Keratinocyte (primary cell): ENCODE measurements around the gene CTXND1. TPM values are rescaled to one million over a fixed set of nuclear protein-coding genes. Genes with fewer than 3 reads are reported as not detected.
A peak's percentile ranks its signal among the peaks of the same experiment; 100 is the strongest.

ENCODE experiments used
- DNase-seq: peaks from one replicate; pipeline ENCODE4 v3.0.0-alpha.2; 2011; ENCODE audit warnings: low read depth, missing footprints, low spot score
- FAIRE-seq: peaks from 2 replicates; lab custom pipeline; 2011; peaks lifted over from hg19 to GRCh38; lab: Jason Lieb, UNC
- H2AFZ ChIP-seq: 2 replicates; pipeline ENCODE4 v1.6.0; 2012; ENCODE audit warnings: low read length, control low read depth, inconsistent platforms; ENCODE audit not compliant: control insufficient read depth
- H3K27ac ChIP-seq: 2 replicates; pipeline ENCODE4 v1.5.1; 2011; ENCODE audit warnings: low read length; ENCODE audit not compliant: control insufficient read depth, insufficient read depth
- H3K27me3 ChIP-seq: 3 replicates; pipeline ENCODE4 v1.6.0; 2011; ENCODE audit warnings: low read length; ENCODE audit not compliant: control insufficient read depth, insufficient read depth; ENCODE audit errors: extremely low read depth
- H3K36me3 ChIP-seq, 2 experiments: 2 replicates in 1 of 2; 3 replicates in 1 of 2; pipeline ENCODE4 v1.5.1; 2011; ENCODE audit warnings: low read length in 2 of 2, mild to moderate bottlenecking in 1 of 2; ENCODE audit not compliant: control insufficient read depth in 2 of 2, insufficient read depth in 2 of 2; ENCODE audit errors: extremely low read depth in 1 of 2
- H3K4me1 ChIP-seq: 3 replicates; pipeline ENCODE4 v1.5.1; 2011; ENCODE audit warnings: low read length; ENCODE audit not compliant: control insufficient read depth, insufficient read depth; ENCODE audit errors: extremely low read depth
- H3K4me2 ChIP-seq: 3 replicates; pipeline ENCODE4 v1.6.0; 2011; ENCODE audit warnings: low read depth, low read length; ENCODE audit not compliant: control insufficient read depth, insufficient read depth; ENCODE audit errors: extremely low read depth
- H3K4me3 ChIP-seq, 3 experiments: fragments of 200-600 bp in 1 of 3; sonication (generic) in 1 of 3; 2 replicates in 2 of 3; 3 replicates in 1 of 3; pipeline ENCODE4 v1.5.1; 2011 to 2016; ENCODE audit warnings: low read length in 3 of 3, mild to moderate bottlenecking in 3 of 3, control low read depth in 2 of 3, inconsistent platforms in 1 of 3, low read depth in 1 of 3, mixed read lengths in 1 of 3, mixed run types in 1 of 3, moderate library complexity in 1 of 3; ENCODE audit not compliant: control insufficient read depth in 2 of 3, insufficient read depth in 2 of 3; ENCODE audit errors: extremely low read depth in 1 of 3
- H3K79me2 ChIP-seq: 2 replicates; pipeline ENCODE4 v1.6.0; 2012; ENCODE audit warnings: low read length; ENCODE audit not compliant: control insufficient read depth, insufficient read depth
- H3K9ac ChIP-seq: 3 replicates; pipeline ENCODE4 v1.6.0; 2011; ENCODE audit warnings: low read length; ENCODE audit not compliant: control insufficient read depth, insufficient read depth; ENCODE audit errors: extremely low read depth
- H3K9me1 ChIP-seq: 3 replicates; pipeline ENCODE4 v1.6.0; 2011; ENCODE audit warnings: low read length; ENCODE audit not compliant: control insufficient read depth, insufficient read depth; ENCODE audit errors: extremely low read depth
- H3K9me3 ChIP-seq: 2 replicates; pipeline ENCODE4 v1.5.1; 2012; ENCODE audit warnings: low read depth, low read length; ENCODE audit not compliant: control insufficient read depth
- H4K20me1 ChIP-seq: 3 replicates; pipeline ENCODE4 v1.6.0; 2011; ENCODE audit warnings: low read length; ENCODE audit not compliant: control insufficient read depth, insufficient read depth; ENCODE audit errors: extremely low read depth
- EZH2 ChIP-seq: IDR thresholded peaks from one replicate; pipeline ENCODE4 v1.6.1; 2012; ENCODE audit warnings: inconsistent platforms, mild to moderate bottlenecking, low read length, moderate library complexity
- dilution Hi-C: fragments of 300-500 bp; cut with MboI; formaldehyde crosslinking; loops from one replicate; pipeline ENCODE4 v1.7.0; 2020; ENCODE audit warnings: low sequenced_read_pairs; ENCODE audit not compliant: extremely low pct_ligation_motif_present
- polyA plus RNA-seq, 5 experiments: library from polyadenylated mRNA; depleted of rRNA in 3 of 5; stranded (reverse) in 3 of 5; stranded (forward) in 1 of 5; unstranded in 1 of 5; fragments of >200 nt; gene quantifications; 1 replicate in 1 of 5; 2 replicates in 3 of 5; 3 replicates in 1 of 5; pipeline versions ENCODE4 v1.2.1 to v1.2.3, GENCODE V29; 2011 to 2012; ENCODE audit warnings: missing spikeins in 2 of 5, low read depth in 1 of 5, low replicate concordance in 1 of 5
- TF ChIP-seq, protein P1 (sequence below), 3 experiments: IDR thresholded peaks in 1 of 3; conservative IDR thresholded peaks in 1 of 3; optimal IDR thresholded peaks in 1 of 3; 2 replicates in 2 of 3; 3 replicates in 1 of 3; pipeline versions ENCODE3 to v1.5.1; 2011; ENCODE audit warnings: low read length in 3 of 3, mild to moderate bottlenecking in 3 of 3, moderate library complexity in 2 of 3, control low read depth in 1 of 3, inconsistent platforms in 1 of 3; ENCODE audit not compliant: insufficient read depth in 2 of 3; ENCODE audit errors: extremely low read depth in 1 of 3

The CTXND1 gene
- polyA plus RNA-seq, 1 donor (not counting 4 experiments of a cell fraction or from before 2014, with no cell fraction given), result not detected

DNA sequence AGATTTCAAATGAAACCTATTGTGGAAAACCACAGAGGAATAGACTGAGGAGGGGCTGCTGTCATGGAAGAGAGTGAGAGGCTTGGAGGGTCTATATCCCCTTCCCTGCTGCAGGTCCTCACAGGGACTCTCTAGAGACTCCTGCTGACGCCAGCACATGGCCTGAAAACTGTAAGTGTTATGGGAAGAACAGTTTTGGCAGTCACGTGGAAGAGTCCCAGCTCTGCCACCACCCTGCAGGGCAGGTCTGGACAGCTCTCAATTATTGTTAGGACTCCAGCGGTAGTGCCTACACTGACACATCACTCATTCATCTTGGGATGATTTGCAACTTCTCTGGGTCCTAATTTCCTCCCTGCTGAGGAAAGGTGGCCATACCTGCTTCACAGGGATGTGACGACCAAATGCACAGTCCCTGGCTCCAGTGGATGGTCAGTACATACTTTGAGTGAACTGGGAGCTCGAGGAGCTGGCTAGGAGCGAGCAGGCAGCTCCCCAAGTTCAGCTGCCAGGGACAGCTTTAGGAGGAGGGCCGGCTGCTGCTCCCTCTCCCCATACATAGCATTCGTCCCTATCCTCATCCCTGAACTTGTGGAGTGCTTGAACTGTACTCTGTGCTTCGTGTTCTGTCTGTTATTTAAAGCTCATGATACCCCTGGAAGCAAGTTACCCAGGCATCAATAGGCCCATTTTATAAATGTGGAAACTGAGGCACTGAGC is 49.2 kb downstream of the CTXND1 start:
- peak overlapping the region; percentile 94 for H2AFZ ChIP-seq
- peak overlapping the region in 1 of 3 experiments; percentile 15 for H3K4me3 ChIP-seq
- no peak overlapping the region for H3K9ac ChIP-seq
- H3K9me1 ChIP-seq, result peaks cover 3% of the 10 kb centered on the region
- H3K36me3 ChIP-seq, result no peaks in the 10 kb centered on the region
- H3K4me2 ChIP-seq, result peak overlapping the region; percentile 67
- no peaks in the 10 kb centered on the region for H3K27me3 ChIP-seq
- dilution Hi-C loops, result no loop called here
- H4K20me1 ChIP-seq, result no peaks in the 10 kb centered on the region
- DNase-seq, result peak; percentile 52
- H3K9me3 ChIP-seq, result no peaks in the 10 kb centered on the region
- H3K27ac ChIP-seq, result no peak overlapping the region
- FAIRE-seq, result peak; percentile 99
- no peak for TF ChIP-seq EZH2
- TF ChIP-seq, protein P1, sequence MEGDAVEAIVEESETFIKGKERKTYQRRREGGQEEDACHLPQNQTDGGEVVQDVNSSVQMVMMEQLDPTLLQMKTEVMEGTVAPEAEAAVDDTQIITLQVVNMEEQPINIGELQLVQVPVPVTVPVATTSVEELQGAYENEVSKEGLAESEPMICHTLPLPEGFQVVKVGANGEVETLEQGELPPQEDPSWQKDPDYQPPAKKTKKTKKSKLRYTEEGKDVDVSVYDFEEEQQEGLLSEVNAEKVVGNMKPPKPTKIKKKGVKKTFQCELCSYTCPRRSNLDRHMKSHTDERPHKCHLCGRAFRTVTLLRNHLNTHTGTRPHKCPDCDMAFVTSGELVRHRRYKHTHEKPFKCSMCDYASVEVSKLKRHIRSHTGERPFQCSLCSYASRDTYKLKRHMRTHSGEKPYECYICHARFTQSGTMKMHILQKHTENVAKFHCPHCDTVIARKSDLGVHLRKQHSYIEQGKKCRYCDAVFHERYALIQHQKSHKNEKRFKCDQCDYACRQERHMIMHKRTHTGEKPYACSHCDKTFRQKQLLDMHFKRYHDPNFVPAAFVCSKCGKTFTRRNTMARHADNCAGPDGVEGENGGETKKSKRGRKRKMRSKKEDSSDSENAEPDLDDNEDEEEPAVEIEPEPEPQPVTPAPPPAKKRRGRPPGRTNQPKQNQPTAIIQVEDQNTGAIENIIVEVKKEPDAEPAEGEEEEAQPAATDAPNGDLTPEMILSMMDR (optimal IDR thresholded peaks at IDR 0.05 in 1 of 3, IDR thresholded peaks at IDR 0.05 in 1 of 3, conservative IDR thresholded peaks at IDR 0.05 in 1 of 3; ENCODE audit: extremely low read depth in 1 of 3, insufficient read depth in 2 of 3, low read length in 3 of 3), result no peak
- no peaks in the 10 kb centered on the region for H3K79me2 ChIP-seq
- H3K4me1 ChIP-seq, result peaks cover 14% of the 10 kb centered on the region

DNA sequence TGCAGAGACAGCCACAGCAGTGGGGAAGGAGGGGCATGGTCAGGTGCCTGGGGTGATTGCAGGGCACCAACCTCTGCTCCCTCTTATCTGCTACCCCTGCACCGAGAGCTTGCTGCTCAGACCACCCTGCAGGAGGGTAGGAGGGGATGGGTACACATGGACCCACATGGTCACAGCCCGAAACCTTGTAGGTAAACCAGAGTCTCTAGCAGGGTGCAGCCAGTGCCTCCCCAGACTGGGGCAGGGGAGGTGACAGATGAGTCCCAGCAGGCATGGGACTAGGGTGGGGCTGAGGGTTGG is 50.0 kb downstream of the CTXND1 start:
- H3K4me3 ChIP-seq, result no peak overlapping the region
- no peak overlapping the region for H3K9ac ChIP-seq

More for the DNA sequence above, 50.0 kb downstream of the CTXND1 start:
- Histone ChIP-seq H3K4me2 (no peak overlapping the region), H3K9me1 (peaks cover 3% of the 10 kb centered on the region), H3K27me3 (no peaks in the 10 kb centered on the region), H3K27ac (no peak overlapping the region), H4K20me1 (no peaks in the 10 kb centered on the region), H3K36me3 (no peaks in the 10 kb centered on the region), H3K4me1 (peaks cover 14% of the 10 kb centered on the region), H3K79me2 (no peaks in the 10 kb centered on the region), H2AFZ (no peak overlapping the region), H3K9me3 (no peaks in the 10 kb centered on the region)
- FAIRE-seq (no peak), DNase-seq (no peak)
- no peak for TF ChIP-seq EZH2
- TF ChIP-seq, protein P1 (optimal IDR thresholded peaks at IDR 0.05 in 1 of 3, IDR thresholded peaks at IDR 0.05 in 1 of 3, conservative IDR thresholded peaks at IDR 0.05 in 1 of 3; ENCODE audit: extremely low read depth in 1 of 3, insufficient read depth in 2 of 3, low read length in 3 of 3), result no peak
- dilution Hi-C loops, result no loop called here
